ENCODE data around the gene MUC2. TPM values are rescaled to one million over a fixed set of nuclear protein-coding genes. Genes with fewer than 3 reads are reported as not detected.

Gene MUC2
- total and polyA plus RNA-seq, 2 of the 13 experiments (the other 11 are each of a cell fraction or from before 2014, with no cell fraction given), result not detected

GRCh38 chr11:1073261-1073724 lies 1.4 kb upstream of the MUC2 start (continued):
- TF ChIP-seq, protein P1, sequence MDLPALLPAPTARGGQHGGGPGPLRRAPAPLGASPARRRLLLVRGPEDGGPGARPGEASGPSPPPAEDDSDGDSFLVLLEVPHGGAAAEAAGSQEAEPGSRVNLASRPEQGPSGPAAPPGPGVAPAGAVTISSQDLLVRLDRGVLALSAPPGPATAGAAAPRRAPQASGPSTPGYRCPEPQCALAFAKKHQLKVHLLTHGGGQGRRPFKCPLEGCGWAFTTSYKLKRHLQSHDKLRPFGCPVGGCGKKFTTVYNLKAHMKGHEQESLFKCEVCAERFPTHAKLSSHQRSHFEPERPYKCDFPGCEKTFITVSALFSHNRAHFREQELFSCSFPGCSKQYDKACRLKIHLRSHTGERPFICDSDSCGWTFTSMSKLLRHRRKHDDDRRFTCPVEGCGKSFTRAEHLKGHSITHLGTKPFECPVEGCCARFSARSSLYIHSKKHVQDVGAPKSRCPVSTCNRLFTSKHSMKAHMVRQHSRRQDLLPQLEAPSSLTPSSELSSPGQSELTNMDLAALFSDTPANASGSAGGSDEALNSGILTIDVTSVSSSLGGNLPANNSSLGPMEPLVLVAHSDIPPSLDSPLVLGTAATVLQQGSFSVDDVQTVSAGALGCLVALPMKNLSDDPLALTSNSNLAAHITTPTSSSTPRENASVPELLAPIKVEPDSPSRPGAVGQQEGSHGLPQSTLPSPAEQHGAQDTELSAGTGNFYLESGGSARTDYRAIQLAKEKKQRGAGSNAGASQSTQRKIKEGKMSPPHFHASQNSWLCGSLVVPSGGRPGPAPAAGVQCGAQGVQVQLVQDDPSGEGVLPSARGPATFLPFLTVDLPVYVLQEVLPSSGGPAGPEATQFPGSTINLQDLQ (CRISPR knock-in tag; IDR thresholded peaks at IDR 0.05), result no peak
- TF ChIP-seq ZSCAN21 (CRISPR knock-in tag; IDR thresholded peaks at IDR 0.05; ENCODE audit: borderline replicate concordance), result peak; percentile 35; the same call in 1 of the 2 replicates
- no peak for TF ChIP-seq SOX6 (IDR thresholded peaks at IDR 0.05)
- TF ChIP-seq SOX6 (CRISPR knock-in tag; IDR thresholded peaks at IDR 0.05), result peak; percentile 30; the same call in 1 of the 2 replicates
- TF ChIP-seq ATF3 (CRISPR knock-in tag; IDR thresholded peaks at IDR 0.05), result no peak
- no peak for TF ChIP-seq ZNF12 (CRISPR knock-in tag; IDR thresholded peaks at IDR 0.05)
- no peak for TF ChIP-seq SRSF4 (IDR thresholded peaks at IDR 0.05; ENCODE audit: low read depth, low read length, poor library complexity, severe bottlenecking)
- TF ChIP-seq NR2F6 (IDR thresholded peaks at IDR 0.05), result no peak
- TF ChIP-seq NR2F6 (CRISPR knock-in tag; IDR thresholded peaks at IDR 0.05), result peak; percentile 32; the same call in 1 of the 2 replicates
- TF ChIP-seq, protein P2, sequence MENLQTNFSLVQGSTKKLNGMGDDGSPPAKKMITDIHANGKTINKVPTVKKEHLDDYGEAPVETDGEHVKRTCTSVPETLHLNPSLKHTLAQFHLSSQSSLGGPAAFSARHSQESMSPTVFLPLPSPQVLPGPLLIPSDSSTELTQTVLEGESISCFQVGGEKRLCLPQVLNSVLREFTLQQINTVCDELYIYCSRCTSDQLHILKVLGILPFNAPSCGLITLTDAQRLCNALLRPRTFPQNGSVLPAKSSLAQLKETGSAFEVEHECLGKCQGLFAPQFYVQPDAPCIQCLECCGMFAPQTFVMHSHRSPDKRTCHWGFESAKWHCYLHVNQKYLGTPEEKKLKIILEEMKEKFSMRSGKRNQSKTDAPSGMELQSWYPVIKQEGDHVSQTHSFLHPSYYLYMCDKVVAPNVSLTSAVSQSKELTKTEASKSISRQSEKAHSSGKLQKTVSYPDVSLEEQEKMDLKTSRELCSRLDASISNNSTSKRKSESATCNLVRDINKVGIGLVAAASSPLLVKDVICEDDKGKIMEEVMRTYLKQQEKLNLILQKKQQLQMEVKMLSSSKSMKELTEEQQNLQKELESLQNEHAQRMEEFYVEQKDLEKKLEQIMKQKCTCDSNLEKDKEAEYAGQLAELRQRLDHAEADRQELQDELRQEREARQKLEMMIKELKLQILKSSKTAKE (CRISPR knock-in tag; IDR thresholded peaks at IDR 0.05; ENCODE audit: borderline replicate concordance), result no peak
- peak; percentile 84 for TF ChIP-seq ZNF687 (CRISPR knock-in tag; IDR thresholded peaks at IDR 0.05)
- TF ChIP-seq, protein P3, sequence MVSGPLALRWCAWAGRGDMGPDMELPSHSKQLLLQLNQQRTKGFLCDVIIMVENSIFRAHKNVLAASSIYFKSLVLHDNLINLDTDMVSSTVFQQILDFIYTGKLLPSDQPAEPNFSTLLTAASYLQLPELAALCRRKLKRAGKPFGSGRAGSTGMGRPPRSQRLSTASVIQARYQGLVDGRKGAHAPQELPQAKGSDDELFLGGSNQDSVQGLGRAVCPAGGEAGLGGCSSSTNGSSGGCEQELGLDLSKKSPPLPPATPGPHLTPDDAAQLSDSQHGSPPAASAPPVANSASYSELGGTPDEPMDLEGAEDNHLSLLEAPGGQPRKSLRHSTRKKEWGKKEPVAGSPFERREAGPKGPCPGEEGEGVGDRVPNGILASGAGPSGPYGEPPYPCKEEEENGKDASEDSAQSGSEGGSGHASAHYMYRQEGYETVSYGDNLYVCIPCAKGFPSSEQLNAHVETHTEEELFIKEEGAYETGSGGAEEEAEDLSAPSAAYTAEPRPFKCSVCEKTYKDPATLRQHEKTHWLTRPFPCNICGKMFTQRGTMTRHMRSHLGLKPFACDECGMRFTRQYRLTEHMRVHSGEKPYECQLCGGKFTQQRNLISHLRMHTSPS (CRISPR knock-in tag; IDR thresholded peaks at IDR 0.05; ENCODE audit: low read depth), result peak; percentile 99
- peak; percentile 27; the same call in 1 of the 2 replicates for TF ChIP-seq SOX5 (CRISPR knock-in tag; IDR thresholded peaks at IDR 0.05; ENCODE audit: borderline replicate concordance)
- TF ChIP-seq HIVEP1 (CRISPR knock-in tag; IDR thresholded peaks at IDR 0.05), result peak; percentile 36; the same call in 1 of the 2 replicates
- TF ChIP-seq ZFX (CRISPR knock-in tag; IDR thresholded peaks at IDR 0.05; ENCODE audit: low read depth), result peak; percentile 17; the same call in 1 of the 2 replicates
- TF ChIP-seq, protein P4, sequence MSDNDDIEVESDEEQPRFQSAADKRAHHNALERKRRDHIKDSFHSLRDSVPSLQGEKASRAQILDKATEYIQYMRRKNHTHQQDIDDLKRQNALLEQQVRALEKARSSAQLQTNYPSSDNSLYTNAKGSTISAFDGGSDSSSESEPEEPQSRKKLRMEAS (IDR thresholded peaks at IDR 0.05), result peak; percentile 54; the same call in 1 of the 2 replicates

Data from HepG2 (cell line).